ENCODE data around the gene CLDN9. TPM values are rescaled to one million over a fixed set of nuclear protein-coding genes. Genes with fewer than 3 reads are reported as not detected.

The CLDN9 gene
- total and polyA plus RNA-seq, 9 of the 15 experiments (the other 6 are each of a cell fraction or from before 2014, with no cell fraction given), result 0.12 to 0.44 (median 0.22) TPM; not detected in 4

GRCh38 chr16:3020247-3020603, 7.5 kb downstream of the CLDN9 start, which contains the start of gene TNFRSF12A (continued):
- no peak for TF ChIP-seq ZBTB40 (IDR thresholded peaks at IDR 0.05)
- no peak for TF ChIP-seq ZBTB40 (CRISPR knock-in tag; IDR thresholded peaks at IDR 0.05)
- no peak for TF ChIP-seq ZC3H11A (IDR thresholded peaks at IDR 0.05; ENCODE audit: low read depth, low read length)
- no peak for TF ChIP-seq ZNF24 (IDR thresholded peaks at IDR 0.05)
- TF ChIP-seq PCBP2 (IDR thresholded peaks at IDR 0.05; ENCODE audit: low read depth, low read length, poor library complexity, severe bottlenecking), result no peak
- no peak for TF ChIP-seq FIP1L1 (IDR thresholded peaks at IDR 0.05; ENCODE audit: low read depth, low read length, poor library complexity, severe bottlenecking)
- no peak for TF ChIP-seq ARID3A (IDR thresholded peaks at IDR 0.05; ENCODE audit: borderline replicate concordance, low read depth, low read length)
- no peak for TF ChIP-seq CLOCK (CRISPR knock-in tag; IDR thresholded peaks at IDR 0.05; ENCODE audit: borderline replicate concordance)
- no peak for TF ChIP-seq TEAD2 (tag; IDR thresholded peaks at IDR 0.05)
- TF ChIP-seq EGR1 (conservative IDR thresholded peaks at IDR 0.05), result peak; percentile 49
- TF ChIP-seq ETV1 (tag; conservative IDR thresholded peaks at IDR 0.05; ENCODE audit: low read depth), result no peak
- TF ChIP-seq HNRNPUL1 (IDR thresholded peaks at IDR 0.05; ENCODE audit: low read length), result no peak
- no peak for TF ChIP-seq ID3 (CRISPR knock-in tag; IDR thresholded peaks at IDR 0.05)
- TF ChIP-seq ID3 (tag; IDR thresholded peaks at IDR 0.05), result no peak
